SH-SY5Y (cell line): ENCODE results near the gene RPL19.

ENCODE experiments used
- GATA2 ChIP-seq: IDR thresholded peaks from 2 replicates; pipeline ENCODE4 v1.6.1; 2011; ENCODE audit warnings: mild to moderate bottlenecking, low read depth, low read length
- GATA3 ChIP-seq: IDR thresholded peaks from 2 replicates; pipeline ENCODE4 v1.6.1; 2011; ENCODE audit warnings: low read depth, mild to moderate bottlenecking, low read length, moderate library complexity

GRCh38 chr17:39219647-39220154 lies 19.6 kb downstream of the RPL19 start:
- TF ChIP-seq GATA2 (no peak), GATA3 (no peak)
